Effector memory CD4-positive, alpha-beta T cell (primary cell): ENCODE measurements around the gene KL.

Source experiments
- DNase-seq, 3 donors: peaks; one replicate each; pipeline ENCODE4 v3.0.0-alpha.2; 2020
- H3K27ac ChIP-seq: 2 replicates; pipeline ENCODE4 v1.7.0; 2013; ENCODE audit warnings: mild to moderate bottlenecking, low read length, moderate library complexity; ENCODE audit not compliant: insufficient read depth, poor library complexity, severe bottlenecking
- H3K27me3 ChIP-seq: replicated peaks from 2 replicates; pipeline ENCODE4 v1.7.0; 2013; ENCODE audit warnings: mild to moderate bottlenecking, low read length; ENCODE audit not compliant: insufficient read depth, control insufficient read depth, poor library complexity, severe bottlenecking
- H3K36me3 ChIP-seq: 2 replicates; pipeline ENCODE4 v1.7.0; 2013; ENCODE audit warnings: mild to moderate bottlenecking, low read length, moderate library complexity; ENCODE audit not compliant: control insufficient read depth, insufficient read depth
- H3K4me1 ChIP-seq: 2 replicates; pipeline ENCODE4 v1.7.0; 2013; ENCODE audit warnings: low read length, mild to moderate bottlenecking; ENCODE audit not compliant: control insufficient read depth, insufficient read depth, poor library complexity, severe bottlenecking
- H3K4me3 ChIP-seq: 2 replicates; pipeline ENCODE4 v1.7.0; 2013; ENCODE audit warnings: low read length, low read depth, mild to moderate bottlenecking; ENCODE audit not compliant: insufficient read depth, poor library complexity, severe bottlenecking
- H3K9me3 ChIP-seq: 2 replicates; pipeline ENCODE4 v1.7.0; 2013; ENCODE audit warnings: mild to moderate bottlenecking, low read length, moderate library complexity; ENCODE audit not compliant: control insufficient read depth

Gene KL

DNA sequence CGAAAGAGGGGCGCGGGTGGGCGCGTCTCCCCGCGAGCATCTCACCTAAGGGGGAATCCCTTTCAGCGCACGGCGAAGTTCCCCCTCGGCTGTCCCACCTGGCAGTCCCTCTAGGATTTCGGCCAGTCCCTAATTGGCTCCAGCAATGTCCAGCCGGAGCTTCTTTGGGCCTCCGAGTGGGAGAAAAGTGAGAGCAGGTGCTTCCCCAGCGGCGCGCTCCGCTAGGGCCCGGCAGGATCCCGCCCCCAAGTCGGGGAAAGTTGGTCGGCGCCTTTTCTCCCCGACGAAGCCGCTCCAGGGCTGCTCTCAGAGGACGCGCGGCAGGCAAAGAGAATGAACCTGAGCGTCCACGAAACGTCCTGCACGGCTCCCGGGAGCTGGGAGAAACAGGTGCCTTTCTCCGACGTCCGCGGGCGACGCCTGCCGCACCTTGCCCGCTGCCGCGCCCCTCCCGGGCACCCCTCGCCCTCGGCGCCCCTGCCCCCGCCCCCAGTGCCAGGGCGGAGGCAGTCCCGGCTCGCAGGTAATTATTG, 366 bp upstream of the KL start:
- no peak overlapping the region for H3K4me3 ChIP-seq
- no peak for DNase-seq
- H3K4me1 ChIP-seq, result no peaks in the 10 kb centered on the region
- H3K9me3 ChIP-seq, result no peaks in the 10 kb centered on the region
- H3K27me3 ChIP-seq, result peaks cover 22% of the 10 kb centered on the region
- H3K36me3 ChIP-seq, result no peaks in the 10 kb centered on the region
- H3K27ac ChIP-seq, result no peak overlapping the region

DNA sequence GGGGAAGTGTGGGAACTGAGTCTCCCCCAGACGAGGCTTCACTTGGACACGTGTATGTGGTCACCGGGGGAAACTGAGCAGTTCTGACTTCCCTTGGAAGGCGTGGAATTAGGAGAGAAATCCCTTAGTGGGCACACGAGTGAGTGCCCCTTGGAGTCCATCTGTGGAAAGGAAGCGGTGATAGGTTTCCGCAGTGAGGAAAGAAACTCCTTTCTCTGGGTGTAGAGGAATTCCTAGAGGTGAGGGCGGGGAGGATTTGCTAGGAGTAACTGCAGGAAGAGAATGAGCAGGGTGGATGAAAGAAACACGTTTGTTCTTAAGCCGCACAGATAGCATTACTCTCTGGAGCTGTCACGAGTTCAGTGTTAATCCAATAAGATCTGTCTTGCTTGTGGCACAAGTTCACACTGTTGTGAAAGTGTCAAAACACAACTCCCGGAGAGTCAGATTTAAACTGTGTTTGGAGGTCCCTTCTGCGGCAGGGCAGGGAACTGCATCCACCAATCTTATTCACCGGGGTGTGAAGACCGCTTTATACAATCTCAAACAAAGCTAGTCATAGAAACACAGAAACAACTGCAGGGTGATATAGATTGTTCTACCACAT, 1.2 kb downstream of the KL start:
- no peak for DNase-seq
- H3K9me3 ChIP-seq, result no peaks in the 10 kb centered on the region
- no peaks in the 10 kb centered on the region for H3K4me1 ChIP-seq
- H3K27ac ChIP-seq, result no peak overlapping the region
- no peaks in the 10 kb centered on the region for H3K36me3 ChIP-seq
- peaks cover 22% of the 10 kb centered on the region for H3K27me3 ChIP-seq
- no peak overlapping the region for H3K4me3 ChIP-seq

DNA sequence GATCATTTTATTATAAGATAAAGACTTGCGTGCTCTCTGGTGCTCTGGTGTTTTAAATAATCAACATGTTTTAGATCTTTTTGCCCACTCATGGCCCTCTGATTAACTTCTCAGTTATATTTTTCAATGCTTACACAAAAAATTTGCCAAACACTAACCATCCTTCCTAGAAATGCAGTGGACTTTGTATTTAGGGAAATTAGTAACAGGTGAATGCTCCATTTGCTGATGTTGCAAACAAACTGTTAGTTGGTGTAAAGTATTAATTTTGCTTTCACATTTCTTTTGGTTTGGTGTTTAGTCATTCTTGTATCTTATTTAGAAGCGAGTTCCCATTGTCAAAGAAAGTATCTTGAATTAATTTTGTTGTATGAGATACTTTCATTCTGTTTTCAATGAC, 2.7 kb downstream of the KL start:
- Histone ChIP-seq H3K36me3 (no peaks in the 10 kb centered on the region), H3K4me1 (no peaks in the 10 kb centered on the region), H3K27me3 (peaks cover 18% of the 10 kb centered on the region), H3K9me3 (no peaks in the 10 kb centered on the region), H3K4me3 (no peak overlapping the region), H3K27ac (no peak overlapping the region)
- DNase-seq, result no peak

DNA sequence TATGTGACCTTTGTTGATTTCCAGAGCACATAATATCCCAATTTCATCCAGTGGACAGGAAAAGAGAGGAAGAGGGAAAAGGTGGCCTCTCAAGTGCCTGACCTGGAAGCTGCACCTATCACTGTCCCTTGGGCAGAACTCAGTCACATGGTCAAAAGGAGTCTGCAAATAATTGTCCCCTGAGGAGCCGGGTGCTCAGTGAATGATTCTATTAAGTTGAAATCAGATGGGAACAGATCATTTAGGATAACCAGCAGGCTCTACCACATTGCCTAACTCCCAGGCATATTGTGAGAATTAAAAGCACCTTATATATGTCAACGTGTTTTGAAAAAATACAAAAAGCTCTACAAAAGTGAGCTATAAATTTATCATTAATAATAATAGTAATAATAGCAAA, 6.8 kb downstream of the KL start:
- Histone ChIP-seq H3K4me1 (no peaks in the 10 kb centered on the region), H3K36me3 (no peaks in the 10 kb centered on the region), H3K27ac (no peak overlapping the region), H3K27me3 (peaks cover 4% of the 10 kb centered on the region), H3K9me3 (no peaks in the 10 kb centered on the region), H3K4me3 (no peak overlapping the region)
- DNase-seq, result no peak

DNA sequence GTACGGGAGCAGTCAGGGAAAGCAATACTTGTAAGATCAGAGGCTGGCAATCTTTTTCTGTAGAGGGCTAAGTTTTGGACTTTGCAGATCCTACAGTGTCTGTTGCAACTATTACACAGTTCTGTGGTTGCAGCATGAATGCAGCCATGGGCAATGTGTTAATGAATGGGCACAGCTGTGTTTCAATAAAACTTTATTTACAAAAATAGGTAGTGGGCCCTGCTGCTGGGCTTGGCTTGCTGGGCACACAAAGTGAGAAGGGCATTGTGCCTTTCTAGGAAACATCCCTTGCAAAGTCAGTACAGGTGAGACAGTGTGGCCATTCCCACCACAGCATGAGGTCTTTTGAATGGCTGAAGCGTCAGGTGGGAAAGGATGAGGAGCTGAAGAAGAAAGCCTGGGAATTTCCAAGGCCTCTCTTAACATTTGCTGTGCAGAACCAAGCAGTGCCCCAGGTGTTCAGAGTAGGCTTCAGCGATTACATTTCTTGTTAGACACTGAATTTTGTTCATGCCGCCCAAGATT, 9.1 kb downstream of the KL start:
- H3K27ac ChIP-seq, result no peak overlapping the region
- no peak overlapping the region for H3K4me3 ChIP-seq
- no peak for DNase-seq
- H3K4me1 ChIP-seq, result no peaks in the 10 kb centered on the region
- H3K36me3 ChIP-seq, result no peaks in the 10 kb centered on the region
- H3K9me3 ChIP-seq, result no peaks in the 10 kb centered on the region
- H3K27me3 ChIP-seq, result no peaks in the 10 kb centered on the region

DNA sequence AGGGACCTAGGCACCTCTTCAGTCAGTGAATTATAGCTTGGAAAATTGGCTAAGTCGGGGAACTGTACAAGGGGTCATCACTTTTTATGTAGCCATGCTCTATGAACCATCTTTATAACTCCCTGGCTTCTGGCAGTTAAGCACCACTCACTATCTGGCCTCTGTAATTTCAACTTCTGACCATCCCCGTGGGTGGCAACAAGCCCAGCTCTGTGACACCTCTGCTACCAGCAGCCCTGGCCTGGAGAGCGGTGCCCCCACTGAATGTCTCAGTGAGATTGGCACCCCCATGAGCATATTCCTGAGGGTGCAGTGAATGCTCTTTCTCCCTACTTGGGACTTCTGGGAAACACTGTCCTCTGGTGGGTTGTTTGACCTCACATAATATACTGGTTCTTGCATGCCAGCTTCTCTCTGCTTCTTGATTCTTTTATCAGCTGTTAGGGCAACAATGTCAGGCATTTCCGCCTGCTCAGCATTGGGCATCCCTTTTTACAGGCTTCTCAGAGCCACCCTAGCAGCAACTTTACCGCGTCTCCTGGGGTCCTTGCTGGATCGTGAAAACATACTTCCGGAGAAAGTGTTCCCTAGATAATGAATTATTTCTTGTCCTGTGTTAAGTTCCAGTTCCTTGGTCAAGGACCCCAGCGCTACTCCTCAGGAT, 10.4 kb downstream of the KL start:
- no peak for DNase-seq
- Histone ChIP-seq H3K27ac (no peak overlapping the region), H3K4me3 (no peak overlapping the region), H3K4me1 (no peaks in the 10 kb centered on the region), H3K27me3 (no peaks in the 10 kb centered on the region), H3K9me3 (no peaks in the 10 kb centered on the region), H3K36me3 (no peaks in the 10 kb centered on the region)

DNA sequence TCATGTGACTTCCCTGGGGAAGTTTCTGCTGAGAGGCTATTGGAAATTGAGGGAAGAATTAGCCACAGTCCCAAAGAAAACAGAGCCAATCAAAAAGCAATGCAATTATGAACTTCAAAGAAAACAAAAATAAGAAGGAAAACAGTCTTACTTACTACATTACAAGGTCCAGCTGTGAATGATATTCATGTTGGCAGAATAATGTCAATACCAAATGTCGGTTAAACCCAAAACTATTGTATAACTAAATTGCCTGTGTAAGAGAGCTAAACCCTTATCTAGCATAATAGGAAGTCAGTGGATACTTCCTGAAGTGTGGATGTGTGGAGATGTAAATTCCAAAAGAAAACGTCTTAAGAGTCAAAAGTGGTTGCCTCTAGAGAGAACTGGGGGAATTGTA, 12.4 kb downstream of the KL start:
- no peaks in the 10 kb centered on the region for H3K36me3 ChIP-seq
- H3K4me3 ChIP-seq, result no peak overlapping the region
- H3K4me1 ChIP-seq, result no peaks in the 10 kb centered on the region
- H3K27me3 ChIP-seq, result no peaks in the 10 kb centered on the region
- DNase-seq, result no peak
- no peaks in the 10 kb centered on the region for H3K9me3 ChIP-seq
- H3K27ac ChIP-seq, result no peak overlapping the region

DNA sequence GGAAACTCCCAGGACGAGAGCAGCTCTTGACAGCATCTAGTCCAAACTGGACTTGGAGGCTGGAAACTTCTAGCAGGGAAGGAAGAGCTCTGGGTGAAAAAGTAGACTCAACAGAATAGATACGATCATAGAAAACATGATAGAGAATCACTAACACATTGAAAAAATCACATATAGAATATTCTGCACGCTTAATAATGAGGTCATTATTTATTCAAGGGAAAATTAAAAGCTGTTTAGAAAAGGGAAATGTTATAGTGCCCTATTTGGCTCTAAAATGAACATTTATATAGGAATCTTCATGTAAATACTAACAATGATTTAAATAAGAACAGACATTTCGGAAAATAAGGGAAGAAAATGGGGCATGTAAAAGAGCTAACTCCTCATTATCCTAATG, 15.1 kb downstream of the KL start:
- no peaks in the 10 kb centered on the region for H3K4me1 ChIP-seq
- H3K9me3 ChIP-seq, result no peaks in the 10 kb centered on the region
- DNase-seq, result no peak
- no peak overlapping the region for H3K4me3 ChIP-seq
- no peaks in the 10 kb centered on the region for H3K36me3 ChIP-seq
- no peaks in the 10 kb centered on the region for H3K27me3 ChIP-seq
- H3K27ac ChIP-seq, result no peak overlapping the region

DNA sequence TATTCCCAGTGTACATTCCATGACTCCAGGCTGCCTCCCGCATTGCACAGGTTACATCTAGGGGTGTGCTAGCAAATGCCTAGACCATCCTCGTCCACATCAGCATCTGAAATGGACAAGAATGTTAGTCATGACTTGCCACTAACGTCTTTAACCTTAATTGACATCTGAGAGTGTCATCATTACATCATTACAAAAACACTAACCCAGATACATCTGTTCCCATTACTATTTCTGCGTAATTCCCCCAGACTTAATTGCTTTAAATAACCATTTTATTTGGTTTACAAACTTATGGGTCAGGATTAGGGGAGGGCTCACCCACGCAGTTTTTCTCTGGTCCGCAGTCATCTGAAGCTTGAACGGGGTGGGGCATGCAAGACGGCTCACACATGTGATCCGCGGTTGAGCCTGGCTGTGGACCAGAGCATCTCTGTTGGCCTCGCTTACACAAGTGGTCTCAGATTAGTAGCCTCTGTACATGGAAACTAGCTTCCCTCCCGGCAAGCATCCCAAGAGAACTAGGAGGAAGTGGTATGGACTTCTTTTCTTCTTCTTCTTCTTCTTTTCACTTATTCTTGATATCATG, 15.9 kb downstream of the KL start:
- no peaks in the 10 kb centered on the region for H3K9me3 ChIP-seq
- no peak overlapping the region for H3K27ac ChIP-seq
- no peak for DNase-seq
- H3K36me3 ChIP-seq, result no peaks in the 10 kb centered on the region
- no peaks in the 10 kb centered on the region for H3K27me3 ChIP-seq
- no peaks in the 10 kb centered on the region for H3K4me1 ChIP-seq
- no peak overlapping the region for H3K4me3 ChIP-seq
